GM11168 (cell line): ENCODE data around the gene MRPS15.

Experiments used
- in situ Hi-C: fragments of 300-500 bp; cut with MboI; formaldehyde crosslinking; loops from one replicate; pipeline ENCODE4 v1.12.0; 2022; ENCODE audit warnings: low sequenced_read_pairs; ENCODE audit not compliant: unreplicated experiment

Gene MRPS15

DNA sequence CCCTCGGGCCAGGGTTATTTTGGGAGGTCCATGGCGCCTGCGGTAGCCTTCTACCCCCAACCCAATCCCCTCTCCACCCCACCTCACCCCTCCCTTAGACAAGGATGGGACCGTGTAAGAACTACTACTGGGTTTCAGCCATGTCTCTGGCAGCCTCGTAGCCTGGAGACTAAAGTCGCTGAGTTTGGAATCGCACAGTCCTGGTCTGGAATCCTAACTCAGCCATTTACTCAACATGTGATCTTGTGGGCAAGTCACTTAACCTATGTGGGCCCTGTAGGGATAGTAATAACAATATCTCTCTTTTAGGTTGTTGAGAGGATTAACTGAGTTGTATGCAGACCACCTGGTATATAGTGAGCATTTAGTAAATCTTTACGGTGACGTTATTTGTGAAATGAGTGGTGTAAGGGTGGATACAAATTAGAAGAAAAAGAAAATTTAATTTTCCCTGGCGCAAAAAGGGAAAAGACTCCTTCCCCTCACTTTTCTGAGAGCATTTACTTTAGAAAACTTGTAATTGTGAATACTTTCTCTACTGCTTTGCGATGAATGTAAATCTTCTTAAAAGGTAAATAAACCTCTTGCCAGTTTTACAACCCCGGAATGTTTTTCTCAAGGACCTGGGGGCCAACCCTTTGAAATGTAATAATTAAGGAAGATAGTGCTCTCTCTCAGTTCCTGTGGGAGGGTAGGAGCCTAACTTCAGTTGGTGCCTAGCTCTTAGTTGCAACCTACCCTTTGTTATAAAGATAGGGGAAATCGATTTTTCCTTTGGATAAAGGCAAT, 615 bp upstream of the MRPS15 start:
- in situ Hi-C loops, result no loop called here

DNA sequence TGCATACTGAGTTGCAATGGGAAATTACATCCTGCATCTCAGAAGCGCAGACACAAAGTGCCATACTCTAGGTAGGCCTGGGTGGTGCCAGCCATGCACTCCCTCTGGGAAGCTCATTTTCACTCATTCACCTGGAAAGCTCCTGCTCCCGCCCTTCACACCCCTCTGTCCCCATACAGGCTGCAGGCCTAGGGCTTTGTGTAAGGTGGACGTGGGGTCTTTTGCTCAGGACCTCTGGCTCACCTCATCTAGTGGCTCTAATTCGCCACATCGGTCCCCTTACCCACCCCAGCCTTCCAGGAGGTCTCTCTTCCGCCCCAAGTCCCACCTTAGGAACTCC, 751 bp downstream of the MRPS15 start:
- in situ Hi-C loops, result no loop called here

DNA sequence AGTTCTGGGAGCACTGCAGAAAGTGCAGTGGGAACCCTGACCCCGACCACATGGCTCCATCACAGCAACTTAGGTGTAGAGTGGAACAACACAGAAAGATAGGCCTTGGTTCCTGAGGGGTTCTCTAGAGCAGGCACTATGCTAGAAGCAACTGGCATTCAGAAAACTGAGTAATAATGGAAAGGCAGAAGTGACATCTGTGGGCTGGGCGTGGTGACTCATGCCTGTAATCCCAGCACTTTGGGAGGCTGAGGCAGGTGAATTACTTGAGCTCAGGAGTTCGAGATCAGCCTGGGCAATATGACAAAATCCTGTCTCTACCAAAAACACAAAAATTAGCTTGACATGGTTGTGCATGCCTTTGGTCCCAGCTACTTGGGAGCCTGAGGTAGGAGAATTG, 5.3 kb downstream of the MRPS15 start:
- in situ Hi-C loops, result no loop called here

DNA sequence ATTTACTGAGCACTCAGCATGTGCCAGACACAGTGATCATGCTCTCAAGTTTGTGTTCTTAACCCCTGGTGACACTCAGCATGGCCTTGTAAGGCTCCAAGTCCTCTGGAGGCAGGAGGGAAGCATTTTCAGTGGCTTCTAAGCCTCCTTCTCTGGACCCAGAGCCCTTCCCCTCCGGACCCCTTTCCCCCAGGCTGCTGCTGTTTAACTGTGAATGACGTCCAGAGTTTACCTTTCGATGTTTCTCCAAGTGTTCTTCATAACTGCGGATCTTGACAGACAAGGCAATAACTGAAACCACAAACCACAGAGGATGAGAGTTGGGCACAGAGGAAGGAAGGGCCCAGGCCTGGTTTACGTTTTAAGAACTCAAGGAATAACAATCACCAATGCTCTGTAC, 6.5 kb downstream of the MRPS15 start:
- in situ Hi-C loops, result no loop called here

DNA sequence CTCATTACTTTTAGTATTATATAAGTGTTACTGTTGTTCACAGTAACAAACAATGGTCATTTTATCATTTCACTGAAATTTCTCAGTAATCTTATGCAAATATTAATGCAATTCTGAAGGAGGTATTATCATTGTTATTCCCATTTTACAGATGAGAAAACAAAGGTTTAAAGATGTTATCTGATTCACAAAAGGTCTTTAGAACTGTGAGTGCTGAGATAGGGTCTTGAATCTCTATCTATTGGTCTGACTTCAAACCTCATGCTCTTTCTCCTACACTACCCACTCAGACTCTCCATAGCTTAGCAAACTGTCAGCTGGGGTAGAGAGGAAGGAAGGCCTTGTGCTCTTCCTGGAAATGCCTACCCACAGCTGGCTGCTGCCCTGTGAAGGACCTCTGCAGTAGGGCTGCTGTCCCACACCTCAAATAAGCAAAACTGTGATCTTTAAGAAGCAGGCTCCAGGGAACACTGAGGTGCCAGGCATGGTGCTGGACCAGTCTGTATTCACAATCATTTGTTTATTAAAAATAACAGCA, 7.7 kb downstream of the MRPS15 start:
- in situ Hi-C loops, result no loop called here

DNA sequence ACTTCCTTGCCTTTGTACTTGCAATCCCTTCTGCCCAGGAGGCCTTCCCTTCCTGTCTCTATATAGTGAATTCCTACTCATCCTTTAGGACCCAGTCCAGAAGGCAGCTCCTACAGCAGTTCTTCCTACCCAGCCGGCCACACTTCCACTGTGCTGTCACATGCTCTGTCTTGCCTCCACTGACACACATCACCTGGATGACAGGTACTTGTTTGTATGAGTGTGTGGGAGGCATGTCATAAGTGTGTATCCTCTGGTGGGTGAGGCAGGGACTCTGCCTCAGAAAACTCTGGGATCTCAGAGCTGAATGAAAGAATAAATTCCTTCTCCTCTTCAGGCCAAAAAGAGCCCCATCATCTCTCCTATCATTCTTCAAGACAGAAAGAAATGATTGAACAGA, 8.8 kb downstream of the MRPS15 start:
- in situ Hi-C loops, result no loop called here

DNA sequence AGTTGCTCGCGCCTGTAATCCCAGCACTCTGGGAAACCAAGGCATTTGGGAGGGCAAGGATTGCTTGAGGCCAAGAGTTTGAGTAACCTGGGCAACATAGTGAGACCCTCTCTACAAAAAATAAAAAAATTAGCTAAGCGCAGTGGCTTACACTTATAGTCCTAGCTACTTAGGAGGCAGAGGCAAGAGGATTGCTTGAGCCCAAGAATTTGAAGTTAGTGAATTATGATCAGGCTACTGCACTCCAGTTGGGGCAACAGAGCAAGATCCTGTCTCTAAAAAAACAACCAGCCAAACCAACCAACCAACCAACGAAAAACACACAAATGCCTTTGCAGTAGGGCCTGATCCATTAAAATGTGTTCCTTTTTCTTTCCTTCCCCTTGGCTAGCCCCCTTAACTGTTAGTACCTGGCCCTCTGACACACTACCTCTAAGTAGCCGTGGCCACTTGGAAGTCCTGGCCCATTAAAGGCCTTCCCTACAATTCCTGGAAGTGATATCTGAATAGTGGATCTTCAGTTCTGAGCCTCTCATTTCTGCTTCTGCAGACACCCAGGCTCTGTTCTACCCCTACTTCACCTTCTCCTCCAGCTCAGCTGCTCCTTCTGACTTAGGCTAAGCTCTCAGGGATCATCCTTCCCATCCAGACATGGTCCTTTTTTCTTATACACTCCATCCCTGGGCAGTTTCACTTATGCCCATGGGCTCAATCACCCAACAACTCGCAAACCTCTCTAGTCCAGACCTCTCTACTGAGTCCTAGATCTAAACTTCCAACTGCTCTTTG, 10.4 kb downstream of the MRPS15 start:
- in situ Hi-C loops, result no loop called here

DNA sequence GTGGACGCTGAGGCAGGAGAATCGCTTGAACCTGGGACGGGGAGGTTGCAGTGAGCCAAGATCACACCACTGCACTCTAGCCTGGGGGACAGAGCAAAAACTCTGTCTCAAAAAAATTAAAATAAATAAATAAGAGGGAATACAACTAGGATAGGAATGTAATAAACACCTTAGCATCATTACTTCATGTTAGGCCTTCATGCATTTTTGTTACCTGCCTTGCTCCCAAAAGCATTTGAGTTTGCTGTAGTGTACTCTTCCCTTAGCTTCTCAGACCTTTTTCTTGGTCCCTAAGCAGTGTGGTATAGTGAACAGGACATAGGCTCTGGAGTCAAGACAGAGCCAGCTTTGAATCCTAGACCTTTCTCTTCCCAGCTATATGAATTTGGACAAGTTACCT, 11.1 kb downstream of the MRPS15 start:
- in situ Hi-C loops, result no loop called here

DNA sequence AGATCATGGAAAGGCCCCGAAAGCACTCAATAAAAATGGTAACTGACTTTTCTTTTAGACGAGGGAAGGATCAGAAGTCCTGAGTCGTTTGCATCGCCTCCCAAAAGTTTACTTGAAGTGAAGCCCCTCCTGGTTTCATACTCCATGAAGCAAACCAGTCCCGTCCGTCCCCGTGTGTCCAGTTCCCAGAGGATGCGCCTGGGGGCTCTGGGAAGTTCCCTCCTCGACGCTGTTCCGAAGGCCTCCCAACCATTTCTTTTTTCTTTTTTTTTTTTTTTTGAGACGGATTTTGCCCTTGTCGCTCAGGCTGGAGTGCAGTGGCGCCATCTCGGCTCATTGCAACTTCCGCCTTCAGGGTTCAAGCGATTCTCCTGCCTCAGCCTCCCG, 13.3 kb downstream of the MRPS15 start:
- in situ Hi-C loops, result no loop called here

DNA sequence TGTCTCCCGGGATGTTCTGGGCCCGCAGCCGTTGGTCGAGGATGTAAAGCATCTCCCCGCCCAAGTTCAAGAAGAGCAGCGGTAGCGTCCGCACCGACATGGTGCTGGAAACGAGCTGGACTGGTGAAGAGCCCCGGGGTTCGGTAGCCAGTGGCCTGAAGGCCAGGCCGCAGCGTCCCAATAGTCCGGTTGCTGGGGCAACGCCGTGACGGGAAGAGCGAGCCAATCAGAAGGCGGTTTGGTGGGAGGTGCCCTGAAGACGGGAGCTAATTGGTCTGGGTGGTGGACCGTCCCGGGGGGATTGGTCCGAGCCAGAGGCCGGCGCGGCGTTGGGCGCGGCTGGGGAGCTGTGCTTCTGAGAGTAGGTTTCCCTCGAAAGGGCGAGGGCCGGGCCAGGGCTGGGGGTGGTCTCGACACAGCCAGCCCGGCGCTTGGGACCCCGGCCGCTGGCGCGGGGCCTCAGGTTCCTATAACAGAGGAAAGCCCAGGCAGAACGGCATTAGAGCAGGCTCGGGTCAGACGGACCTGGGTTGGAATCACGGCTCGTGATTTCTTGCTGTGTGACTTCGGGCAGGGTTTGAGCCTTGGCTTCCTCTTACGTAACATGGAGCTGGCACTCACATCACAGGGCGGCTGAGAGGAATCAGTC, 13.8 kb downstream of the MRPS15 start, which contains the start of gene OSCP1:
Gene OSCP1 (minus strand): TSS at position 182 of the 649 bp plus-strand sequence. CDS start 82 bp downstream, at position 100.
- in situ Hi-C loops, result no loop called here

DNA sequence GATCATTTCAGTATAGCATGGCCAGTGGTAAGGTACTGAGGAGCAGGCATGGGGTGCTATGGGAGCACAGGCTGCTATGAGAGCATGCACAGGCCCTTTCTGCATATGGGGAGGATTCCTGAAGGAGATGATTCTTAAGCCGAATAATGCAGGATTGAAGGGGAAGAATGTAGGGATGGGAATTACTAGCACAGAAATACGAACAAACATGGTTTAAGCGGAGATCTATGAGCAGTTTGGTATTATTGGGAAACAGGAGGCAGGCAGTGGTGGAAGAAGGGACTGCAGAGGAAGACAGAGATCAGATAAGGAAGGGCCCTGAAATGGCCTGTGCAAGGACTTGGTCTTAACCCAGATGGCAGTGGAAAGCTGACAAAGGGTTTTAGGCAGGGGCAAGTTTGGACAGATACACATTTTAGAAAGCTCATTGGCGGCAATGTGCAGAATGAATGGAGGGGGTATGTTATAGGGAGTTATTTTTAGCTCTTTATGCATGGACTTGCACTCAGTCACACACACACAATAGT, 15.6 kb downstream of the MRPS15 start:
- in situ Hi-C loops, result no loop called here

DNA sequence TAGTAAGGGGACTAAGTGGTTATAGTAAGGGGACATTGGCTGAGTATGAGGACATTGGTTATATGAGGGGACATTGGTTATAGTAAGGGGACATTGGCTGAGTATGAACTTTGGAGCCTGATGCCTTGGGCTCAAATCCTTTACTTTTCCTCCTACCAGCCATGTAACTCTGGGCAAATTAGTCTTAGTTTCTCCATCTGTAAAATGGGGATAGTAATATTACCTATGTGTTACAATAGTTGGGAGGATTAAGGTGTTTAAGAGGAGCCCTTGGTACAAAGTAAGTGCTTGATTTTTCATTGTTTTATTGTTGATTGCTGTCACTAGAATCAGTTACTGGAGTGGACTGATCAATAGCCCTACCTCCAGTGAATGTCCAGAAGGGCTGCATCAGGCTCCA, 16.7 kb downstream of the MRPS15 start:
- in situ Hi-C loops, result no loop called here

DNA sequence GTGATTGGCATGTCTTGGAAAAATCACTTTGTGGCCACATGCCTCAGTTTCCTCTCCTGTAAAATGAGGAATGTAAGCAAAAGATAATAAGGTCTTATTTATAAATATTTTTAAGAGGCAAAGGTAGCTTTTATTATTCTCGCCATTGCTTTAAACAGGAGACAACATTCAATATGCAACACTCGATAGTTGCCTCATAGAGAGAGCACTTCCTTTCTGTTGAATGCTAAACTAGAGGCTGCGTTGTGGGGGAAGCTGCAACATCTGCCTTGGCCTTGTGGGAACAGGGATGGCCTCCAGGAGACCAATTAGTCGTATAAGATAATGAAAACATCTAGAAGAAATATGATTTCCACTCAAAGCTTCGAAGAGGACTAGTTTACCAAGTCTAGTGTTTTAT, 17.4 kb downstream of the MRPS15 start:
- in situ Hi-C loops, result no loop called here

DNA sequence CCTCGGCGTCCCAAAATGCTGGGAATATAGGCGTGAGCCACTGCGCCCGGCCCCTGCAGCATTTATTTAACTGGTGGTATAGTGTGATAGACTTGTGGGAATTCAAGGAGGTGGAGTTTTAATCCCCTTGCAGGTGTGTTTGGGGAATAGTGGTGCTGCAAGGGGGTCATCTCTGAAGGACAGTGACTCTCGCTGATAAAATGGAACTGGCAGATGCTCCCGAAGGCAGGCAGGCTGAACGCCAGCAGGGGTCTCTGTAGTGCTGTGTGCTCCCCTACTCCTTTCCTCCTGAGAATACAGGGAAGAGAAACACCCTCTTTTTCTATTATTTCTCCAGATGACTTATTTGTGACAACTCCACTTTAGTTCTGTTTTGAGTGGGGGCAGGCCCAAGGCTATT, 17.9 kb downstream of the MRPS15 start:
- in situ Hi-C loops, result no loop called here

DNA sequence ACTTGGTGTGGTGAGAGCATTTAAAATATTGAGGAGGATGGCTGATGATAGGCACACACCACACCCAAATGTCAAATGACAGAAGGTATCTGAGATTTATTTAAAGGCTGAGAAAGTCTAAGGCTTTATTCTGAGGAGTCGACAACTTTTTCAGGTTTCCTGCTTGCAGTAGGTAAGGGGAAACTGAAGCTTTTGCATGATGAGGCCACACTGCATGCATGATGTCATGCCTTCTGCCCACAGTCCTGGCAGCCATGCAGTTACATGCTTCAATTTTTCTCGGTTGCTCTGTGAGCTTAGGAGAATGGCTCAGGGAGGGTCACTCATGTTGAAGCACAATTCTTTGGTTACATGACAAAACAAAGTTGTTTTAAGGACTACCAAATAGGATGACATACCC, 20.9 kb downstream of the MRPS15 start:
- in situ Hi-C loops, result no loop called here

DNA sequence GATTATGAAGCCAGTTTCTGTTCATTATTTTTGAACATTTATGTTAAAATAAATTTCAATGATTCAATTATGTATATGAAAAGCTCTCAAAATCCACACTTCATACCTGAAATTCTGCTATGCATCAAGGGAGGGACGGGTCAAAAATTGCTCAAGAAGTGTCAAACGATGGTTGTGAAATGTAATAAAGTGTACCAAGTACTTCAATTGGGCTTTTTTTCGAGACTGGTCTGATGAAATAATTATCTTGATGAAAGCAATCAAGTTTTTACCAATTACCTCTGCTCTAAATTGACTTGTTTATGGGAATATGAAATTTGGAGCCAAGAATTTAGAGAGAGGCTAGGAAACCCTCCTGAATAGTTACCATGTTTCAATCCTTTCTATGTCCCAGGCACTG, 21.8 kb downstream of the MRPS15 start:
- in situ Hi-C loops, result no loop called here

DNA sequence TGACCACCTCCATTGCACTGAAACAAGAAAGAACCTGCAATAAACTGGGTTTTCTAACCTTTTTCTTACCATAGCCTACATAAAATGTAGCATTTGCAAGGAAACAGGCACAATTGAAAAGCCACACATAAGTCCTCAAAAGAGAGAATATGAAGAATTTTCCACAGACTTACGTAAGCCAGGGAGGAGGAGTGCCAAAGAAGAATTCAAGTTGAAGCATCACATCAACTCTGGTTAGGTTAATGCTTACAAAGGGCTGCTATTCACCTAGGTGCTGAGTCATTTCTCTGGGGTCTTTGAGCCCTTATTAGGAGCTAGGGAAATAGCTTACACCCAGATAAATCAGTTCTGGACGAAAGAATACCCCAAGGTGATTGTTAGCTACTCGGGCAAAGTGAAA, 23.5 kb downstream of the MRPS15 start:
- in situ Hi-C loops, result no loop called here

DNA sequence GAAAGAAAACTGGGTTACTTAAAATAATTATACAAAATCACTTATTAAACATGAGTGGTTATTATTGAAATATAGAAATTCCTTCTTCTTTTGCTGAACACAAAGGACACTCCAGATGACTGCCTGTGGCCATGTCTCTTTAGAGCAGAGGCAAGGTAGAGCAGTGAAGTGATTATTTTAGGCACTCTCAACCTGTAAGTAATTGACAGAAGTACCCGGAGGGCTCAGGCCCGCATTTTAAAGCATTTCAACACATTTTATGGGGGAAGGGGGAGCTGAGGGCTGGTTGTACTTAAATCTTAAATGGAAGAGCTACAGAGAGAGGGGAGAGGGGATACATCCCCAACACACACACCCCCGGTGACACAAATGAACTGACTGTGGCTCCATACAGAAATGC, 24.1 kb downstream of the MRPS15 start:
- in situ Hi-C loops, result no loop called here

DNA sequence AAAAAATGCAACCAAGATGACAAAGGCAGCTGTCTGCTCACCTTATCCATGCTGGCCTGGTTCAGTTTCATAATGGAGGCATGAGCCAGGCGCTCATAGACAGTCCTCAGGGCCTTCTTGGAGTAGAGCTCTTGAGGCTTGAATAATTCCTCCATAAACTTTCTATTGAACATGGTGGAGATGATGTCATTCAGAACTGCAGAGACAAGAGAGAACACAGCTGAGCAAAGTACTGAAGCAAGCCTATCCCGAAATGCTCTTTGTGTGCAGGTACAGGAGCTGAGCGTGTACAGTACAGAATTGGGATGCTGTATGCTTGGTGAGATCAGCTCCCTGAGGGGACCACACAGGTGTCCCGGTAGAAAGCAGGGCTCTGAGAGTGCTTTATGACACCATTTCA, 25.5 kb downstream of the MRPS15 start:
- in situ Hi-C loops, result no loop called here

DNA sequence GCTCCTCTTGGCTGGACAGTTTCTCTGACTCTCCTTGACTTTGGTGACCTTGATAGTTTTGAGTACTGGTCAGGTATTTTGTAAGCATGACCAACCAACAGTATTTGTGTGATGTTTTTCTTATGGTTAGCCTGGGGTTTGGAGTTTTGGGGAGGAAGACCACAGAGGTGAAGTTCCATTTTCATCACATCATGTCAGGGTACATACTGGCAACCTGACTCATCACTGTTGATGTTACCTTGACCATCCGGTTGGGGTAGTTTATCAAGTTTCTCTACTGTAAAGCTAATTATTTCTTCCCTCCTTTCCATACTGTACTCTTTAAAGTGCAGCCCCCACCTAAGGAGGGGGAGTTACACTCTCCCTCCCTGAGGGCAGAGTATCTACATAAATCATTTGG, 27.4 kb downstream of the MRPS15 start:
- in situ Hi-C loops, result no loop called here

DNA sequence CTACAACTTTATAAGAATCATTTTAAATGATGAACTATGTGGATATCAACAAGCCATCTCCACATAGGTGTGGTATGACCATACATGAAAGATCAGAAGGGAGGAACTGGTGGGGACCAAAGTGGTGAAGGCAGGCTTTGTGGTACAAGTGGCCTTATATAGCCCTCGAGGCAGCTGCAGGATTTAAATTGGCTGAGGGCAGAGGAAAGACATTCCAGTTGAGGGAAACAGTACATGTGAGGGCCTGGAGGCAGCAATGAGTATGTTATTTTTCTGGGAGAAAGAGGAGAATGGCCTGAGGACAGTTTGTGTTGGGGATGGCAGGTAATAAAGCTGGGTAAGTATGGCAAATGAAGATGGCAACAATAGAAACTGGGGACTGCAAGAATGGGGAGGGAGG, 31.1 kb downstream of the MRPS15 start:
- in situ Hi-C loops, result no loop called here
